H9 (cell line): ENCODE measurements around the gene RPA1. TPM values are rescaled to one million over a fixed set of nuclear protein-coding genes. Genes with fewer than 3 reads are reported as not detected.

Experiments used
- DNase-seq: peaks from one replicate; pipeline ENCODE4 v3.0.0-alpha.2; 2017
- H2AFZ ChIP-seq: one replicate; pipeline ENCODE4 v1.6.1; 2013; ENCODE audit warnings: mild to moderate bottlenecking, low read length, control low read depth, moderate library complexity
- H2AK5ac ChIP-seq: 2 replicates; pipeline ENCODE4 v1.6.1; 2013; ENCODE audit warnings: low read length, control low read depth, mixed read lengths; ENCODE audit not compliant: insufficient read length
- H2BK120ac ChIP-seq: one replicate; pipeline ENCODE4 v1.6.1; 2013; ENCODE audit warnings: low read depth, mild to moderate bottlenecking, low read length, control low read depth, inconsistent platforms; ENCODE audit not compliant: poor library complexity, severe bottlenecking
- H2BK12ac ChIP-seq: 2 replicates; pipeline ENCODE4 v1.6.1; 2013; ENCODE audit warnings: low read length, control low read depth, mixed read lengths, low read depth; ENCODE audit not compliant: insufficient read length
- H2BK15ac ChIP-seq: 2 replicates; pipeline ENCODE4 v1.6.1; 2013; ENCODE audit warnings: low read depth, low read length, control low read depth
- H2BK20ac ChIP-seq: one replicate; pipeline ENCODE4 v1.6.1; 2013; ENCODE audit warnings: low read depth, mild to moderate bottlenecking, low read length, control low read depth, inconsistent platforms; ENCODE audit not compliant: poor library complexity, severe bottlenecking
- H2BK5ac ChIP-seq: 2 replicates; pipeline ENCODE4 v1.6.1; 2013; ENCODE audit warnings: low read length, control low read depth, mixed read lengths; ENCODE audit not compliant: insufficient read length
- H3K14ac ChIP-seq: 2 replicates; pipeline ENCODE4 v1.6.1; 2013; ENCODE audit warnings: low read length, control low read depth; ENCODE audit not compliant: insufficient read depth
- H3K18ac ChIP-seq: 2 replicates; pipeline ENCODE4 v1.6.1; 2013; ENCODE audit warnings: low read depth, mild to moderate bottlenecking, mixed read lengths, low read length, control low read depth; ENCODE audit not compliant: insufficient read length
- H3K23ac ChIP-seq: 2 replicates; pipeline ENCODE4 v1.6.1; 2013; ENCODE audit warnings: low read length, control low read depth, mixed read lengths, low read depth; ENCODE audit not compliant: insufficient read length
- H3K23me2 ChIP-seq: 2 replicates; pipeline ENCODE4 v1.6.1; 2013; ENCODE audit warnings: low read depth, mild to moderate bottlenecking, mixed read lengths, low read length, control low read depth; ENCODE audit not compliant: insufficient read length, poor library complexity, severe bottlenecking
- H3K27ac ChIP-seq: 2 replicates; pipeline ENCODE4 v1.5.1; 2013; ENCODE audit warnings: low read length, control low read depth, mixed read lengths, low read depth; ENCODE audit not compliant: insufficient read length
- H3K27me3 ChIP-seq: 2 replicates; pipeline ENCODE4 v1.6.1; 2013; ENCODE audit warnings: low read length, control low read depth, inconsistent platforms; ENCODE audit not compliant: insufficient read depth
- H3K4ac ChIP-seq: 2 replicates; pipeline ENCODE4 v1.6.1; 2013; ENCODE audit warnings: low read depth, mild to moderate bottlenecking, control low read depth, inconsistent platforms, low read length, moderate library complexity
- H3K4me1 ChIP-seq: 2 replicates; pipeline ENCODE4 v1.6.1; 2013; ENCODE audit warnings: low read length, control low read depth, inconsistent platforms; ENCODE audit not compliant: insufficient read depth
- H3K4me2 ChIP-seq: 2 replicates; pipeline ENCODE4 v1.6.1; 2013; ENCODE audit warnings: low read length, control low read depth, mixed read lengths; ENCODE audit not compliant: insufficient read length, insufficient read depth
- H3K56ac ChIP-seq: 2 replicates; pipeline ENCODE4 v1.6.1; 2013; ENCODE audit warnings: low read depth, mild to moderate bottlenecking, mixed read lengths, low read length, control low read depth; ENCODE audit not compliant: insufficient read length
- H3K79me1 ChIP-seq: 2 replicates; pipeline ENCODE4 v1.6.1; 2013; ENCODE audit warnings: low read depth, mild to moderate bottlenecking, moderate library complexity, low read length, control low read depth, inconsistent platforms; ENCODE audit not compliant: insufficient read depth, poor library complexity, severe bottlenecking
- H3K79me2 ChIP-seq: 2 replicates; pipeline ENCODE4 v1.6.1; 2013; ENCODE audit warnings: low read length, control low read depth, inconsistent platforms; ENCODE audit not compliant: insufficient read depth
- H3K9ac ChIP-seq: 2 replicates; pipeline ENCODE4 v1.6.1; 2013; ENCODE audit warnings: low read length, control low read depth, mixed read lengths; ENCODE audit not compliant: insufficient read length; ENCODE audit errors: extremely low read depth
- H3K9me3 ChIP-seq: one replicate; pipeline ENCODE4 v1.6.1; 2013; ENCODE audit warnings: low read depth, low read length, inconsistent platforms; ENCODE audit not compliant: control insufficient read depth
- H3T11ph ChIP-seq: one replicate; pipeline ENCODE4 v1.6.1; 2013; ENCODE audit warnings: mild to moderate bottlenecking, low read length, control low read depth, inconsistent platforms
- H4K20me1 ChIP-seq: one replicate; pipeline ENCODE4 v1.6.1; 2013; ENCODE audit not compliant: control insufficient read depth, insufficient read length, insufficient read depth
- H4K5ac ChIP-seq: 2 replicates; pipeline ENCODE4 v1.6.1; 2013; ENCODE audit warnings: low read depth, mild to moderate bottlenecking, mixed read lengths, low read length, control low read depth; ENCODE audit not compliant: insufficient read length
- H4K8ac ChIP-seq: replicated peaks from 2 replicates; pipeline ENCODE4 v1.6.1; 2013; ENCODE audit warnings: low read length, control low read depth, mixed read lengths, low read depth; ENCODE audit not compliant: insufficient read length
- H4K91ac ChIP-seq: 2 replicates; pipeline ENCODE4 v1.6.1; 2013; ENCODE audit warnings: low read depth, mild to moderate bottlenecking, moderate library complexity, mixed read lengths, low read length, control low read depth; ENCODE audit not compliant: insufficient read length
- H3K27ac Mint-ChIP-seq, 3 experiments: 2 replicates in 2 of 3; 3 replicates in 1 of 3; pipeline ENCODE4 v1.8.0; 2020 to 2021; ENCODE audit warnings: mixed read lengths in 3 of 3, mild to moderate bottlenecking in 1 of 3, moderate library complexity in 1 of 3
- H3K27me3 Mint-ChIP-seq: 2 replicates; pipeline ENCODE4 v1.8.0; 2021; ENCODE audit warnings: low read depth, mild to moderate bottlenecking, moderate library complexity, mixed read lengths
- H3K36me3 Mint-ChIP-seq, 3 experiments: 2 replicates in 2 of 3; 3 replicates in 1 of 3; pipeline ENCODE4 v1.8.0; 2020 to 2021; ENCODE audit warnings: low read depth in 3 of 3, mixed read lengths in 3 of 3; ENCODE audit not compliant: insufficient read depth in 1 of 3
- H3K4me1 Mint-ChIP-seq, 2 experiments: 2 replicates each; pipeline ENCODE4 v1.8.0; 2020; ENCODE audit warnings: mixed read lengths in 2 of 2
- H3K4me3 Mint-ChIP-seq, 2 experiments: 2 replicates in 1 of 2; 3 replicates in 1 of 2; pipeline ENCODE4 v1.8.0; 2020 to 2021; ENCODE audit warnings: mild to moderate bottlenecking in 2 of 2, mixed read lengths in 2 of 2, moderate library complexity in 1 of 2
- H3K9me3 Mint-ChIP-seq, 2 experiments: 2 replicates in 1 of 2; 3 replicates in 1 of 2; pipeline ENCODE4 v1.8.0; 2020; ENCODE audit warnings: mild to moderate bottlenecking in 2 of 2, mixed read lengths in 2 of 2, moderate library complexity in 1 of 2
- CTCF ChIP-seq: fragments of 200-600 bp; sonication (generic); conservative IDR thresholded peaks from 3 replicates; pipeline ENCODE4 v1.8.0; 2021; ENCODE audit warnings: antibody characterized with exemption, mild to moderate bottlenecking
- WGBS: extraction: QIAGEN DNeasy Blood & Tissue Kit; methylation state at CpG from one replicate; pipeline ENCODE4 v1.1.7; 2013; ENCODE audit warnings: missing lambda C conversion rate, low lambda C conversion rate, mixed read lengths; ENCODE audit not compliant: insufficient read length; ENCODE audit errors: extremely low coverage; 5-methylcytosine and 5-hydroxymethylcytosine counted together
- total RNA-seq: library from RNA; stranded (reverse); gene quantifications from 2 replicates; pipeline ENCODE4 v1.2.1, GENCODE V29; 2021

The RPA1 gene
- total RNA-seq, 1 experiment from 2014 or later, result 215 TPM

- no peak overlapping the region for H2BK12ac ChIP-seq
- H3K27me3 ChIP-seq, result no peaks in the 10 kb centered on the region
- no peak overlapping the region for H3K56ac ChIP-seq
- H3K79me2 ChIP-seq, result no peaks in the 10 kb centered on the region
- H2AFZ ChIP-seq, result no peak overlapping the region
- H4K91ac ChIP-seq, result no peak overlapping the region
- H3K9ac ChIP-seq, result no peak overlapping the region
- no peak overlapping the region for H3K4me2 ChIP-seq
- no peak overlapping the region for H2BK15ac ChIP-seq
- no peaks in the 10 kb centered on the region for H3K4me1 ChIP-seq
- H3T11ph ChIP-seq, result no peak overlapping the region
- H4K20me1 ChIP-seq, result no peaks in the 10 kb centered on the region
- H2BK20ac ChIP-seq, result no peak overlapping the region
- no peaks in the 10 kb centered on the region for H3K27me3 Mint-ChIP-seq
- H4K5ac ChIP-seq, result no peak overlapping the region
- H3K9me3 Mint-ChIP-seq, result no peaks in the 10 kb centered on the region
- no CpG with 5 or more reads among the region's 10 CpGs for WGBS
- H3K4me1 Mint-ChIP-seq, result no peaks in the 10 kb centered on the region
- no peak overlapping the region for H3K4me3 Mint-ChIP-seq
- H2BK5ac ChIP-seq, result no peak overlapping the region
- no peak overlapping the region for H3K14ac ChIP-seq
- no peak overlapping the region for H2BK120ac ChIP-seq
- DNase-seq, result peak; percentile 57
- H3K4ac ChIP-seq, result no peak overlapping the region
- no peak overlapping the region for H4K8ac ChIP-seq
- H3K27ac Mint-ChIP-seq, result no peak overlapping the region
- no peaks in the 10 kb centered on the region for H3K23me2 ChIP-seq
- TF ChIP-seq CTCF, result peak; percentile 70
- no peaks in the 10 kb centered on the region for H3K79me1 ChIP-seq
- no peak overlapping the region for H3K27ac ChIP-seq
- H2AK5ac ChIP-seq, result no peak overlapping the region
- no peak overlapping the region for H3K23ac ChIP-seq
- no peaks in the 10 kb centered on the region for H3K9me3 ChIP-seq
- peaks cover 40 to 89% (median 82%) of the 10 kb centered on the region in 3 experiments; a peak in 6 of 7 replicates for H3K36me3 Mint-ChIP-seq
- no peak overlapping the region for H3K18ac ChIP-seq
Measured at GRCh38 chr17:1882836-1883235, 53.0 kb downstream of the RPA1 start.
